ENCODE measurements around the gene MMP3.

DNA sequence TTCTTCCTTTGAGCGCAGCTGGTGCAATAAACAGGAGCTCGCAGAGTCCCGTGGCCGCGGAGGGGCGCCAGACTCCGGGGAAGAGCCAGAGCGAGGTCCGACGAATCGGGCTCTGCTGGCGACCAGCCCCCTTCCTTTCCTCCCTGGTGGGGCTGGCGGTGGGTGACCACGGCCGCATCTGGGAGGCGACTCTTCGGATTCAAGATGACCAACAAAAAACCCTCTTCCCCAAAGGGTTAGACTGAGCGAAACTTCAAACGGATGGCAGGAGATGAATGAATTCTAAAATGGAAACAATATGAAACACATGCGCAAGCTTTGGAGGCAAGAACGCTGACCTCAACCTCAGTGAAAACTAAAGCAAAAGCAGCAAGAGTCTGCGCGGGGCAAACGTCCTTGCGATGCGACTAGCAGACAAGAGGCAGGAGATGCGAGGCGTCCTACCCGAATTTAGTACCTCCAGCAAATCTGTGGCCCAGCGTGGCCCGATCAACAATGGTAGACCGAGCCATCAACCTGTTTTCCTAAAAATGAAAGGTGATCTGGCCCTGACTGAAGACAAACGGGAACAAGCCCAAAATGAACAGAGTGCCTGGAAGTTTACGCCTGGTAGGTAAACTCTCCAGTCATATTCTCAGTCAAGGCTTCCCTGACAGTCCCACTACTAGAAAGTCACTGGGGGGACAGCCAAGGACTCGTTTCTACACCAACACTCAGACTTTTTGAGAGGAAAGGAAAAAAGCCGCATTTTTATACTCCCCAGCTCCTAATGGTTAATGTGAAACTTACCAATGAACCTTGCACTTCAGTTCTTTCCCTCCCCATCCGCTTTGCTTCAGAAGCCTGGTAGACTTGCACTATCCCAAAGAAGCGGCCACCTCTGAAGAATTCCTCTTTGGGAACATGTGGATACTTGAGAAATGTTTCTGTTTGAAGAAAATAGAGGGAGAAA is 11.6 kb downstream of the MMP3 start:
- no peak for TF ChIP-seq POLR2A (IDR thresholded peaks at IDR 0.05; ENCODE audit: low read depth, low read length)
- TF ChIP-seq TAF1 (IDR thresholded peaks at IDR 0.05; ENCODE audit: borderline replicate concordance, low read depth, low read length) = no peak
